ENCODE measurements around the gene HOMER2.

DNA sequence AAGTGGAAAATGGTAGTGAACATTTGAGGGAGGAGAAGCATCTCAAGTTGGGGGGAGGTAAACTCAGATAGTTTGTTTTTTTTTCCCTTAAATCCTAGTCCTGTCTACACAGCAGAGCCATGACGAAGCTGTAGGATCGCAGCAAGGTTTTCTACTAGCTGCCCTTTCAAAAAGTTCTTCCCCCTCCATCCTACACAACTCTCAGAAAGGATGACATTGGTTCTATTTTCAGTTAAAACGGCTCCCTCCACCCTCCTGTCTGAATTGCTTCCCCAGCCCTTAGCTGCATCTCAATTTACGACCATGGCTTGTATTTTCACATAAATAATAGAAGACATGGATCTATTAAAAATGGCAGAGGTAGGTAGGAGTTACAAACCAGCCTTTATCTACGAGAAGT is 2.2 kb downstream of the HOMER2 start:
- TF ChIP-seq, protein P1, sequence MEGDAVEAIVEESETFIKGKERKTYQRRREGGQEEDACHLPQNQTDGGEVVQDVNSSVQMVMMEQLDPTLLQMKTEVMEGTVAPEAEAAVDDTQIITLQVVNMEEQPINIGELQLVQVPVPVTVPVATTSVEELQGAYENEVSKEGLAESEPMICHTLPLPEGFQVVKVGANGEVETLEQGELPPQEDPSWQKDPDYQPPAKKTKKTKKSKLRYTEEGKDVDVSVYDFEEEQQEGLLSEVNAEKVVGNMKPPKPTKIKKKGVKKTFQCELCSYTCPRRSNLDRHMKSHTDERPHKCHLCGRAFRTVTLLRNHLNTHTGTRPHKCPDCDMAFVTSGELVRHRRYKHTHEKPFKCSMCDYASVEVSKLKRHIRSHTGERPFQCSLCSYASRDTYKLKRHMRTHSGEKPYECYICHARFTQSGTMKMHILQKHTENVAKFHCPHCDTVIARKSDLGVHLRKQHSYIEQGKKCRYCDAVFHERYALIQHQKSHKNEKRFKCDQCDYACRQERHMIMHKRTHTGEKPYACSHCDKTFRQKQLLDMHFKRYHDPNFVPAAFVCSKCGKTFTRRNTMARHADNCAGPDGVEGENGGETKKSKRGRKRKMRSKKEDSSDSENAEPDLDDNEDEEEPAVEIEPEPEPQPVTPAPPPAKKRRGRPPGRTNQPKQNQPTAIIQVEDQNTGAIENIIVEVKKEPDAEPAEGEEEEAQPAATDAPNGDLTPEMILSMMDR (conservative IDR thresholded peaks at IDR 0.05 in 1 of 2, IDR thresholded peaks at IDR 0.05 in 1 of 2; ENCODE audit: low read depth in 1 of 2, low read length in 2 of 2), result no peak
- no peak for TF ChIP-seq EZH2 (IDR thresholded peaks at IDR 0.05; ENCODE audit: low read length, missing control alignments)

All from fibroblast of lung (primary cell).